Measurements from ENCODE around the gene SLC1A4. TPM values are rescaled to one million over a fixed set of nuclear protein-coding genes. Genes with fewer than 3 reads are reported as not detected.

The SLC1A4 gene
- total RNA-seq (2022) (28.6 and 35.0 TPM in 2 replicates), Bru-seq, nascent RNA (percentile 65 among the genes with signal in this experiment), BruChase-seq, experiment 1, labeled RNA remaining after a 2-hour chase (percentile 68 among the genes with signal in this experiment), BruChase-seq, experiment 2, labeled RNA remaining after a 6-hour chase (percentile 85 among the genes with signal in this experiment)
- long read RNA-seq, full-length matches to known transcripts: 55 of 72 reads
- long read RNA-seq, partial matches to known transcripts: 10 of 72 reads
- long read RNA-seq, other reads (novel, unspliced or antisense): 7 of 72 reads

GRCh38 chr2:64989126-64989981 lies at the start of gene SLC1A4:
TSS of gene SLC1A4 (plus strand) at chr2:64989399. CDS start at chr2:64989644, 245 bp downstream.
- ChIA-PET CTCF (interaction anchor here (1.1 to 1.9 kb wide), 2 partner anchors 28 to 72 kb away, joined by 3 to 12 read pairs; no protein-coding TSS in a partner anchor), POLR2A (no interaction called here)
- BruUV-seq (replicated peaks): no TSS peak
- no peaks in the 10 kb centered on the region for H3K36me3 ChIP-seq (ENCODE audit: control insufficient read depth, insufficient read depth, low read length)
- Mint-ChIP-seq H3K27me3 (ENCODE audit: insufficient read depth, unreplicated experiment) (peaks cover 2% of the 10 kb centered on the region), H3K36me3 (ENCODE audit: insufficient read depth, unreplicated experiment) (peaks cover 5% of the 10 kb centered on the region), H3K27ac (ENCODE audit: unreplicated experiment) (peak within 1 kb of the TSS; percentile 72), H3K9me3 (ENCODE audit: unreplicated experiment) (no peaks in the 10 kb centered on the region), H3K4me3 (ENCODE audit: unreplicated experiment) (peak within 1 kb of the TSS; percentile 92), H3K4me1 (ENCODE audit: low read depth, unreplicated experiment) (peaks cover 26% of the 10 kb centered on the region)
- H3K27me3 ChIP-seq (replicated peaks; ENCODE audit: control insufficient read depth, insufficient read depth, low read length): no peaks in the 10 kb centered on the region
- TF ChIP-seq CTCF (IDR thresholded peaks at IDR 0.05; ENCODE audit: insufficient read depth in 1 of 2, low read depth in 1 of 2, low read length in 1 of 2, severe bottlenecking in 1 of 2, unreplicated experiment in 1 of 2): no peak
- peak within 1 kb of the TSS; percentile 60 for H3K4me3 ChIP-seq (ENCODE audit: low read depth, low read length)
- peak; percentile 74 to 91 for DNase-seq
- intact Hi-C loops (cut with micrococcal nuclease; ENCODE audit: unreplicated experiment): loop anchor here (2.0 to 5.0 kb wide), 3 partner anchors 43 to 73 kb away; no protein-coding TSS in a partner anchor
- H3K9me3 ChIP-seq: no peaks in the 10 kb centered on the region
- H3K4me1 ChIP-seq: peaks cover 9% of the 10 kb centered on the region; the same call in 1 of the 2 replicates

DNA sequence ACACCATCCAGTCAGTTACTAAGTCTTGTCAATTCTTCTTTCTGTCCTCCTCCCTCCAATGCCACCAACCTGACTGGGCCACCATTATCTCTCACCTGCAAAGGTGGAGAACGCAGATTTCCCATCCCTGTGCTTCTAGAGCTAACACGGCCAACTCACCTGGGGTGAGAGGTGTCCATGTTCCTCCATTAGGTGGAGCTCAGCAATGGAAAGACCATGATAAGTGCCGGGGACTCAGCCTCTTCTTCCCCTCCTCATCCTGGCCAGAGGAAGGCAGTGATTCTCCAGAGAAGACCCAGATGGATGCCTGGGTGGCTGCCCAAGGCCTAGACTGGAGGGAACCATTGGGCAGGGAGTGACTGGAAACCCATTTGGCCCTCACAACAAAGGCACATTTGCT lies 48.1 kb upstream of the SLC1A4 start:
- peaks cover 7% of the 10 kb centered on the region; the same call in 1 of the 2 replicates for H3K4me1 ChIP-seq
- no peak overlapping the region for H3K4me3 Mint-ChIP-seq (ENCODE audit: unreplicated experiment)

More for the DNA sequence above, 48.1 kb upstream of the SLC1A4 start:
- intact Hi-C loops (cut with micrococcal nuclease; ENCODE audit: unreplicated experiment): no loop called here
- Mint-ChIP-seq H3K9me3 (ENCODE audit: unreplicated experiment) (no peaks in the 10 kb centered on the region), H3K27ac (ENCODE audit: unreplicated experiment) (no peak overlapping the region), H3K27me3 (ENCODE audit: insufficient read depth, unreplicated experiment) (no peaks in the 10 kb centered on the region), H3K4me1 (ENCODE audit: low read depth, unreplicated experiment) (peaks cover 14% of the 10 kb centered on the region), H3K36me3 (ENCODE audit: insufficient read depth, unreplicated experiment) (no peaks in the 10 kb centered on the region)
- H3K36me3 ChIP-seq (ENCODE audit: control insufficient read depth, insufficient read depth, low read length): no peaks in the 10 kb centered on the region
- no peak for TF ChIP-seq CTCF (IDR thresholded peaks at IDR 0.05; ENCODE audit: insufficient read depth in 1 of 2, low read depth in 1 of 2, low read length in 1 of 2, severe bottlenecking in 1 of 2, unreplicated experiment in 1 of 2)
- BruUV-seq (replicated peaks): no TSS peak
- H3K27me3 ChIP-seq (replicated peaks; ENCODE audit: control insufficient read depth, insufficient read depth, low read length): no peaks in the 10 kb centered on the region
- POLR2A ChIA-PET: no interaction called here
- H3K9me3 ChIP-seq: no peaks in the 10 kb centered on the region
- CTCF ChIA-PET: interaction anchor here (0.5 to 1.0 kb wide), 3 partner anchors 23 to 105 kb away, joined by 3 to 5 read pairs (median 3); no protein-coding TSS in a partner anchor
- no peak for DNase-seq
- no peak overlapping the region for H3K4me3 ChIP-seq (ENCODE audit: low read depth, low read length)

Data from Caco-2 (cell line).